CD4-positive, alpha-beta memory T cell (primary cell): ENCODE results near the gene YKT6. TPM values are rescaled to one million over a fixed set of nuclear protein-coding genes. Genes with fewer than 3 reads are reported as not detected.
A peak's percentile ranks its signal among the peaks of the same experiment; 100 is the strongest.

Experiments
- CTCF ChIA-PET: fragments of 350-600 bp; sonication (Branson Sonifier 250); formaldehyde crosslinking; loops from one replicate; lab custom pipeline; 2021; ENCODE audit warnings: inconsistent platforms; ENCODE audit not compliant: partially characterized antibody; lab: Charles Lee
- POLR2A ChIA-PET: fragments of 350-600 bp; sonication (Branson Sonifier 250); formaldehyde crosslinking; loops from one replicate; lab custom pipeline; 2021; ENCODE audit not compliant: partially characterized antibody; lab: Charles Lee
- DNase-seq, 5 donors: peaks; one replicate each; pipeline versions ENCODE4 v3.0.0 to v3.0.0-alpha.2; 2020 to 2022; ENCODE audit warnings: mixed read lengths in 1 of 5
- H3K27ac ChIP-seq: one replicate; pipeline ENCODE4 v1.7.0; 2013; ENCODE audit warnings: low read depth, low read length
- H3K27me3 ChIP-seq: 2 replicates; pipeline ENCODE4 v1.7.0; 2013; ENCODE audit warnings: mild to moderate bottlenecking, low read length, moderate library complexity; ENCODE audit not compliant: insufficient read depth
- H3K36me3 ChIP-seq: 2 replicates; pipeline ENCODE4 v1.7.0; 2013; ENCODE audit warnings: mild to moderate bottlenecking, low read length, moderate library complexity; ENCODE audit not compliant: insufficient read depth
- H3K4me1 ChIP-seq: 2 replicates; pipeline ENCODE4 v1.7.0; 2013; ENCODE audit warnings: mild to moderate bottlenecking, low read length, moderate library complexity; ENCODE audit not compliant: insufficient read depth
- H3K4me3 ChIP-seq, 2 donors: one replicate each; pipeline ENCODE4 v1.7.0; 2013; ENCODE audit warnings: low read length in 2 of 2, mild to moderate bottlenecking in 1 of 2
- H3K9me3 ChIP-seq, 2 donors: one replicate each; pipeline ENCODE4 v1.7.0; 2013; ENCODE audit warnings: low read length in 2 of 2, control low read depth in 1 of 2; ENCODE audit not compliant: control insufficient read depth in 1 of 2
- H3K27ac Mint-ChIP-seq, 7 donors: one replicate each; pipeline ENCODE4 v1.8.0; 2020 to 2021; ENCODE audit warnings: mixed read lengths in 7 of 7, mild to moderate bottlenecking in 6 of 7, inconsistent platforms in 3 of 7, moderate library complexity in 3 of 7
- H3K27me3 Mint-ChIP-seq, 2 donors: one replicate each; pipeline ENCODE4 v1.8.0; 2020 to 2021; ENCODE audit warnings: mixed read lengths in 2 of 2
- H3K36me3 Mint-ChIP-seq, 2 donors: one replicate each; pipeline ENCODE4 v1.8.0; 2020 to 2021; ENCODE audit warnings: mixed read lengths in 2 of 2, inconsistent platforms in 1 of 2, mild to moderate bottlenecking in 1 of 2
- H3K4me1 Mint-ChIP-seq, 4 donors: one replicate each; pipeline ENCODE4 v1.8.0; 2020 to 2021; ENCODE audit warnings: mixed read lengths in 4 of 4, mild to moderate bottlenecking in 1 of 4
- H3K4me3 Mint-ChIP-seq, 8 donors: one replicate each; pipeline ENCODE4 v1.8.0; 2020 to 2021; ENCODE audit warnings: mixed read lengths in 8 of 8, mild to moderate bottlenecking in 7 of 8, moderate library complexity in 6 of 8, inconsistent platforms in 3 of 8
- H3K9me3 Mint-ChIP-seq, 8 donors: one replicate each; pipeline ENCODE4 v1.8.0; 2020 to 2021; ENCODE audit warnings: mixed read lengths in 8 of 8, mild to moderate bottlenecking in 5 of 8, inconsistent platforms in 3 of 8, moderate library complexity in 1 of 8
- intact Hi-C: fragments of 100-400 bp; cut with micrococcal nuclease; formaldehyde crosslinking; loops from one replicate; pipeline ENCODE4 v1.15.1; 2023
- polyA plus RNA-seq, 2 donors: library from polyadenylated mRNA; unstranded; fragments of 300-500 nt; fragmentation: Illumina TruSeq; gene quantifications; one replicate each; pipeline ENCODE4 v1.2.3, GENCODE V29; 2021
- total RNA-seq, 2 experiments: library from RNA; stranded (reverse); gene quantifications; one replicate each; pipeline ENCODE4 v1.2.3, GENCODE V29; 2021

The YKT6 gene
- total and polyA plus RNA-seq, 4 experiments from 2014 or later: 41.6 to 63.2 (median 52.6) TPM

DNA sequence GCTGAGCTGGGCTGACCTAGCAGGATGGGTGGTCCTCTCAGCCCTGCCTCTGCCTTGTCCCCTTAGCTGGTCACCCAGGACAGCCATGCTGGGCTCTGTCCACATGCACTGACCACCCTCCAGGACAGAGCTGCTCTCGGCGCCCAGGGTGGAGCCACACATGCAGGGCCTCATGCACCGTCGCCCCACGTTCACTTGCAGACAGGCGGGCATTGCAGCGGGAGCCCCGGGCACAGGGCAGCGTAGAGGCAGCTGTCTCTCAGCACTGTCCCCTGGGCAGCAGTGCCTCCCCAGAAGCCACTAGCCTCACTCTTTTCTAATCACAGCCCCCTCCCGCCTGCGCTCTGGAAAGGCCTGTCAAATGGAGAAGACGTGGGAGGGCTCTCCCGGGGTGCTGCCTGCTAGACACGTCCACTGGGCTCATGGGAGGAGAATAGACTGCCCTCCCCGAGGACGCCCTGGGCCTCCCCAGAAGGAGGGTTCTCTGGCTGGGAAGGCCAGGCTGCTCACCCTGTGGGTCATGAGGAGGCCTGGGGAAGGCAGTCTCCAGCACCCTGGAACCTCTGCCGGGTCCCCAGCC lies 37.4 kb downstream of the YKT6 start:
- Histone ChIP-seq H3K27me3 (no peaks in the 10 kb centered on the region), H3K27ac (no peak overlapping the region), H3K4me1 (no peaks in the 10 kb centered on the region), H3K9me3 (no peaks in the 10 kb centered on the region), H3K4me3 (no peak overlapping the region), H3K36me3 (no peaks in the 10 kb centered on the region)
- ChIA-PET CTCF (no interaction called here), POLR2A (no interaction called here)
- Mint-ChIP-seq H3K9me3 (no peaks in the 10 kb centered on the region), H3K4me3 (no peak overlapping the region), H3K4me1 (no peaks in the 10 kb centered on the region), H3K27me3 (no peaks in the 10 kb centered on the region), H3K36me3 (no peaks in the 10 kb centered on the region), H3K27ac (no peak overlapping the region)
- intact Hi-C loops: no loop called here
- DNase-seq: no peak

DNA sequence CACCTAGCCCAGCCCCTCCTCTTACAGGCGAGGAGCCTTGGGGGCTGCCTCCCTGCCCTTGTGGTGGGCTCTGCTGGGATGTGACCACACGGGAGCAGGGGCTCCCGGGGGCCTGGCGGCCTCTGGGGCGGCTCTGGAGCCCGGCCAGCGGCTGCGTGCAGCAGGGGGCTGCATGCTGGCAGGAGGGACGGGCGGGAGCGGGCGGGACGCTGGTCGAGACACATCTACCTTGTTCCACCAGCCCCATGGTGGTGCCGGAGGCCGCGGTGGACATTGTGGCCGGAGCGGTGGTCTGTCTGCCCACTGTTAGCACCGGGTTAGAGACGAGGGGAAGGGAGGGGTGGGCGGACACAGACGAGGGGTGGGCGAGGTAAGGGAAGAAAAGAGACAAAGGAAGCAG lies 38.6 kb downstream of the YKT6 start:
- DNase-seq: no peak
- Mint-ChIP-seq H3K36me3 (no peaks in the 10 kb centered on the region), H3K4me1 (no peaks in the 10 kb centered on the region), H3K9me3 (no peaks in the 10 kb centered on the region), H3K27ac (no peak overlapping the region), H3K4me3 (no peak overlapping the region), H3K27me3 (no peaks in the 10 kb centered on the region)
- no peak overlapping the region for H3K27ac ChIP-seq
- H3K36me3 ChIP-seq: no peaks in the 10 kb centered on the region
- no peaks in the 10 kb centered on the region for H3K4me1 ChIP-seq
- H3K9me3 ChIP-seq: no peaks in the 10 kb centered on the region
- H3K27me3 ChIP-seq: no peaks in the 10 kb centered on the region
- no peak overlapping the region for H3K4me3 ChIP-seq
- CTCF ChIA-PET: interaction anchor here (3.0 kb wide), 1 partner anchor 236 kb away, joined by 17 read pairs; no protein-coding TSS in a partner anchor
- POLR2A ChIA-PET: no interaction called here
- intact Hi-C loops: no loop called here

DNA sequence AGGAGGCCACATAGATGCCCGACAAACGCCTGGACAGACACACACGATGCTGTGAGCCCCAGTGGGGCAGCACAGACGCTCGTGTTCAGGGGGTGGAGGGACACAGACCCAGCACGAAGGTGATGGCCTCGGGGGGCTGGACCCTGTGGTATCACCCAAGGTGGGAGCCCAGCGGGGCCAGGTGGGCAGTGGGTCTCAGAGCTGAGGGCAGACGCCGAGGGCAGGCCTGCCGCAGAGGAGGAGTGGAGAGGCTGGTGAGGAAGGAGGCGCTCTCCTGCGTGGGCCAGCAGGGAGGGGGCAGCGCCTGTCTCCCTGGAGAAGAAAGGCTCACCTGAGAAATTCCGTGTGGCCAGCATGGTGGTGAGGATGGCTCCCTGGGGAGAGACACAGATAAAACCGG lies 39.6 kb downstream of the YKT6 start:
- H3K9me3 Mint-ChIP-seq: no peaks in the 10 kb centered on the region
- no peak overlapping the region for H3K4me3 ChIP-seq
- no peaks in the 10 kb centered on the region for H3K36me3 Mint-ChIP-seq
- H3K4me1 Mint-ChIP-seq: no peaks in the 10 kb centered on the region
- no peak overlapping the region for H3K27ac ChIP-seq
- DNase-seq: no peak
- POLR2A ChIA-PET: no interaction called here
- H3K36me3 ChIP-seq: no peaks in the 10 kb centered on the region
- H3K27ac Mint-ChIP-seq: no peak overlapping the region
- intact Hi-C loops: loop anchor here (5.0 kb wide), 1 partner anchor 252 kb away; the partner anchor contains the start of gene NUDCD3
- H3K4me1 ChIP-seq: no peaks in the 10 kb centered on the region
- H3K27me3 Mint-ChIP-seq: no peaks in the 10 kb centered on the region
- CTCF ChIA-PET: interaction anchor here (0.6 to 3.5 kb wide), 14 partner anchors 13 to 325 kb away, joined by 3 to 31 read pairs (median 3); partner anchors contain the start of gene NUDCD3
- no peaks in the 10 kb centered on the region for H3K27me3 ChIP-seq
- no peaks in the 10 kb centered on the region for H3K9me3 ChIP-seq
- no peak overlapping the region for H3K4me3 Mint-ChIP-seq

DNA sequence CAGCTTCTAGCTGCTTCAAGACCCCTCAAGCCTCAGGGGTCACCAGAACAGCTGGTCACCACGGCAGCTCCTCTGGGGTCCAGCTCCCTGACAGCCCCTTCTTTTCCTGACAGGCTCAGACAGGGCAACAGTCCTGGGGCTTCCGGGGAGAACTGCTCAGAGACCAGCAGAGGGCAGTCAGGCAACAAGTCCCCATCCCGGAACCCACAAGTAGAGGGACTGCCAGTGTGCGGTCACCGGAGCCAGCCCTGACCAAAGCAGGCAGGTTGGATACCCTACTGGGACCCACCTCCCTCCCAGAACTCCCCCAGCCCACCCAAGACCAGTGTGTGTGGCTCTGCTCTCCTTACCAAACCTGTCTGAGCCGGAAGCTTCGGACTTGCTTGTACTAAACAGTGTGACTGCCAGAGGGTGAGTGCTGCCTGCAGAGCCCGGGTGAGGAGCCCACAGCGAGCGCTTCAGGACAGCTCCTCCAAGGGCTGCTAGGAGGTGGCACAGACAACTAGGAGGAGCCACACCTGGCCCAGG lies 40.3 kb downstream of the YKT6 start:
- Mint-ChIP-seq H3K9me3 (no peaks in the 10 kb centered on the region), H3K27ac (peak overlapping the region in 3 of 7 donors; percentile 19 to 59 (median 41)), H3K27me3 (no peaks in the 10 kb centered on the region), H3K36me3 (no peaks in the 10 kb centered on the region), H3K4me3 (peak overlapping the region in 7 of 8 donors; percentile 25 to 64 (median 52)), H3K4me1 (no peaks in the 10 kb centered on the region)
- H3K27ac ChIP-seq: no peak overlapping the region
- no peaks in the 10 kb centered on the region for H3K4me1 ChIP-seq
- CTCF ChIA-PET: interaction anchor here (0.6 to 3.5 kb wide), 16 partner anchors 12 to 324 kb away, joined by 3 to 31 read pairs (median 4); partner anchors contain the start of gene NUDCD3
- H3K4me3 ChIP-seq: no peak overlapping the region
- POLR2A ChIA-PET: no interaction called here
- no peaks in the 10 kb centered on the region for H3K27me3 ChIP-seq
- intact Hi-C loops: loop anchor here (1.0 to 5.0 kb wide), 2 partner anchors 236 to 251 kb away; partner anchors contain the start of gene NUDCD3
- H3K36me3 ChIP-seq: no peaks in the 10 kb centered on the region
- peak; percentile 54 to 63 (median 57) for DNase-seq
- no peaks in the 10 kb centered on the region for H3K9me3 ChIP-seq

DNA sequence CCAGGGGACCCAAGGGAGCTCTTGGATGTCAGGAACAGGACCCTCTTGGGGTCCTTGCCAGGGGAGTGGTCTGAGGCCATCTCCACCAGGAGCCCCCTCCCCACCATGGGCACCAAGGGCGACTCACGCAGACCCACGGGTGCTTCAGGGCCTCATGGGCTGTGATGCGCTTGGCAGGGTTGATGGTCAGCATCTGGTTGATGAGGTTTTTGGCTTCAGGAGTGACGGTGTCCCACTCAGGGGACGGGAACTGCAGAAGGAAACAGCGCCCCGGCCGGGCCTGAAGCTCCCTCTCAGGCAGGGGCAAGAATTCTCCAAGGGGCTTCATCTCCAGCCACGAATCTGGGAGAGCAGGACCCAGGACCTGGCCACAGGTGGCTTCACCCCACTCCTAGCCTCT lies 41.3 kb downstream of the YKT6 start:
- no peak overlapping the region for H3K4me3 ChIP-seq
- no peaks in the 10 kb centered on the region for H3K4me1 ChIP-seq
- no peaks in the 10 kb centered on the region for H3K36me3 ChIP-seq
- no peak overlapping the region for H3K27ac ChIP-seq
- Mint-ChIP-seq H3K4me1 (no peaks in the 10 kb centered on the region), H3K27me3 (no peaks in the 10 kb centered on the region), H3K9me3 (no peaks in the 10 kb centered on the region), H3K36me3 (no peaks in the 10 kb centered on the region), H3K27ac (no peak overlapping the region), H3K4me3 (no peak overlapping the region)
- H3K27me3 ChIP-seq: no peaks in the 10 kb centered on the region
- ChIA-PET CTCF (interaction anchor here (1.3 to 3.5 kb wide), 7 partner anchors 16 to 732 kb away, joined by 3 to 31 read pairs (median 6); no protein-coding TSS in a partner anchor), POLR2A (no interaction called here)
- no peaks in the 10 kb centered on the region for H3K9me3 ChIP-seq
- intact Hi-C loops: loop anchor here (5.0 kb wide), 1 partner anchor 250 kb away; the partner anchor contains the start of gene NUDCD3
- no peak for DNase-seq

DNA sequence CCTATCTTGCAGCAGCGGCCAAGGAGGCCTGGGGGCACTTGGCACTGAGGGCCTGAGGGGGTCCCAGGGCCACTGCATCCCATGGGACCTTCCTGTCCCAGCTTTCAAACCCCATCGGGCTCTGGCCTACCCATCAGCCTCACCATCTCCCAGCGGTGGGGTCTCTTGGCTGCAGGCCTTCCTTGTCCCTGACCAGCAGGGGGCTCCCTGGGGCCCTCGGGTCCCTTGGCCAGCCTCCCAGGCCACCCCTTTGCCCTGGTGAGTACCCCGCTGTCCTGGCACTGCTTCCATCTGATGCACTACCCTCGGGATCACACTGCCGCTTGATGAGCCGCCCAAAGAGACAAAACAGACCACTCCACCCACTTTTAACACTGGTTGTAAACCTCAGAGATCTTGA lies 43.5 kb downstream of the YKT6 start:
- CTCF ChIA-PET: interaction anchor here (0.9 to 1.0 kb wide), 4 partner anchors 8 to 322 kb away, joined by 3 read pairs; no protein-coding TSS in a partner anchor
- no peaks in the 10 kb centered on the region for H3K27me3 ChIP-seq
- H3K4me3 ChIP-seq: no peak overlapping the region
- H3K27ac ChIP-seq: no peak overlapping the region
- Mint-ChIP-seq H3K27me3 (no peaks in the 10 kb centered on the region), H3K9me3 (no peaks in the 10 kb centered on the region), H3K27ac (no peak overlapping the region), H3K4me3 (no peak overlapping the region), H3K36me3 (no peaks in the 10 kb centered on the region), H3K4me1 (no peaks in the 10 kb centered on the region)
- intact Hi-C loops: loop anchor here (5.0 kb wide), 1 partner anchor 248 kb away; the partner anchor contains the start of gene NUDCD3
- H3K4me1 ChIP-seq: no peaks in the 10 kb centered on the region
- no peaks in the 10 kb centered on the region for H3K9me3 ChIP-seq
- H3K36me3 ChIP-seq: no peaks in the 10 kb centered on the region
- POLR2A ChIA-PET: no interaction called here
- DNase-seq: peak in 1 of 5 donors; percentile 10

DNA sequence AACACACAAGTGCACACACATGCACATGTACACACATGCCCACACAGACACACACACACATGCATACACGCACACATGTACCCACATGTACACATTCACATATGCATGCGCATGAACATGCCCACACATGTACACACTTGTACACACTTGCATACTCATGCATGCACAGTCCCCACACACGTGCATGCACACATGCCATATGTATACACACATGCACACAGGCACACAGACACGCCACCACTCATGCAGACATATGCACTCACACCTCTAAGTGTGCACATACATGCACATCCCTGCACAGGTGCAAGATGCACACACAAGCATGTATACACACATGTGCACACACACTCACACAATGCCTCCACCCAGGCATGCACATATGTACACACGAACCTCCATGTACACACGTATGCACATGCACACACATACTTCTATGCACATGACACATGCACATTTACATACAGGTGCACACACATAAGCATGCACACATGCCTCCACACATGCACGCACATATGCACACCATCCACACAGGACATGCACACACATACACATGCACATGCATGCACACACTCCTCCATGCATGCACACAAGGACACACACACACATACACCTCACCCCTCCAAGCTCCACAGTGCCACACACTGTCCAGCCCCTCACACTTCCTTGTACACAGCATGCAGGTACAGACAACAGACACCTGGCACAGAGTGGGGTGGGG lies 45.8 kb downstream of the YKT6 start:
- H3K4me1 Mint-ChIP-seq: no peaks in the 10 kb centered on the region
- no peak overlapping the region for H3K4me3 ChIP-seq
- peak overlapping the region in 1 of 7 donors; percentile 20 for H3K27ac Mint-ChIP-seq
- ChIA-PET POLR2A (no interaction called here), CTCF (no interaction called here)
- H3K9me3 Mint-ChIP-seq: no peaks in the 10 kb centered on the region
- intact Hi-C loops: no loop called here
- no peak overlapping the region for H3K4me3 Mint-ChIP-seq
- no peaks in the 10 kb centered on the region for H3K9me3 ChIP-seq
- DNase-seq: no peak
- H3K27me3 Mint-ChIP-seq: no peaks in the 10 kb centered on the region
- H3K27me3 ChIP-seq: no peaks in the 10 kb centered on the region
- H3K36me3 ChIP-seq: no peaks in the 10 kb centered on the region
- H3K4me1 ChIP-seq: no peaks in the 10 kb centered on the region
- H3K27ac ChIP-seq: no peak overlapping the region
- no peaks in the 10 kb centered on the region for H3K36me3 Mint-ChIP-seq
